ENCODE measurements around the gene RAD51B.

The RAD51B gene

GRCh38 chr14:68626386-68626785 is 806.8 kb downstream of the RAD51B start:
- Histone ChIP-seq H3K4me3 (no peak overlapping the region), H3K9ac (no peak overlapping the region), H3K27me3 (no peaks in the 10 kb centered on the region), H3K4me1 (peaks cover 58% of the 10 kb centered on the region), H3K36me3 (no peaks in the 10 kb centered on the region), H3K27ac (no peak overlapping the region), H4K20me1 (no peaks in the 10 kb centered on the region), H3K4me2 (0 out of 2 replicates have a peak overlapping the region, but pooled peaks have one; percentile 87), H3K9me3 (peaks cover 7% of the 10 kb centered on the region; the same call in 1 of the 2 replicates)
- TF ChIP-seq Cebpa-rat (IDR thresholded peaks at IDR 0.05) = no peak

DNA sequence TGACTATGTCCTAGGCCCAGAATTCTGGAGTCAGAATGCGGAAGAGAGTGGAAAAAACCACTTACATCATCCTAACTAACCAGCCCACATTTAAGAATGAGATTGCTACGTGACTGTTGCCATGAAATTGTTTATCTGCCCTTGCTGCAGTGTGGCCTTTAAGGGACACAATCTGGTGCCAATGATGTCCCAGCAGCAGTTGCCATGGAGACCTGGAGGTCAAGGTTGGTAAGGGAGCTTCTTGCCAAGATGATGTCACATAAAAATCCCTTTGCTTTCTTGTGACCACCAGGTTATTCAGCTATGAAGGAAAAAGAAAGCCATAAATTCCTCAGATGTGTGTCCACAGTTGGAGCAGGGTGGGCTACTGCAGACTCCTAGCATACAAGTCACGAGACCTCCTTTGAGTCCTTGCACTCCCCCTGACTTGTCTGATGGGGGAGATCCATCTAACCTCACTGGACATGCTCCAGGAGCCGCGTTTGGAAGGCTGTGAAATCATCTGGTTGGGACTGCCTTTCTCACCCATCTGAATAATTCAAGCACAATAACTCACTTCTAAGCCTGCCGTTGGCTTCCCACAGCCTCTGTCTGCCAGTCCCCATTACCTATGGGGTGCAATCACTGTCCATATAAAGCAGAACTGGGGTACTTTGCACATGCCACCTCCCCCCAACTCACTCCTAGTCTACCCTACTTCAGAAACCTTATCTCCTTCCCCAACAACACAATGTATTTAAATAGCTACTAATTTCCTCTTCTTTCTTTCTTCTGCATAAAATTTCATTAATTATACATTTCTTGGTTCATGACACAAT is 807.7 kb downstream of the RAD51B start:
- H3K9ac ChIP-seq = no peak overlapping the region
- no peak overlapping the region for H3K4me3 ChIP-seq
- no peaks in the 10 kb centered on the region for H3K9me3 ChIP-seq
- no peaks in the 10 kb centered on the region for H3K36me3 ChIP-seq
- H3K4me1 ChIP-seq = peaks cover 67% of the 10 kb centered on the region
- H3K4me2 ChIP-seq = peak overlapping the region; percentile 87
- H3K27me3 ChIP-seq = no peaks in the 10 kb centered on the region
- no peaks in the 10 kb centered on the region for H4K20me1 ChIP-seq
- TF ChIP-seq Cebpa-rat (IDR thresholded peaks at IDR 0.05) = no peak
- H3K27ac ChIP-seq = no peak overlapping the region

- Histone ChIP-seq H3K4me2 (peak overlapping the region; percentile 87), H3K4me1 (peaks cover 70% of the 10 kb centered on the region), H3K9ac (peak overlapping the region; percentile 45), H3K36me3 (no peaks in the 10 kb centered on the region), H3K4me3 (peak overlapping the region; percentile 50), H3K27me3 (no peaks in the 10 kb centered on the region), H3K27ac (peak overlapping the region; percentile 72), H4K20me1 (no peaks in the 10 kb centered on the region), H3K9me3 (no peaks in the 10 kb centered on the region)
- no peak for TF ChIP-seq Cebpa-rat (IDR thresholded peaks at IDR 0.05)
These were observed 808.5 kb downstream of the RAD51B start for GRCh38 chr14:68627868-68628604.

DNA sequence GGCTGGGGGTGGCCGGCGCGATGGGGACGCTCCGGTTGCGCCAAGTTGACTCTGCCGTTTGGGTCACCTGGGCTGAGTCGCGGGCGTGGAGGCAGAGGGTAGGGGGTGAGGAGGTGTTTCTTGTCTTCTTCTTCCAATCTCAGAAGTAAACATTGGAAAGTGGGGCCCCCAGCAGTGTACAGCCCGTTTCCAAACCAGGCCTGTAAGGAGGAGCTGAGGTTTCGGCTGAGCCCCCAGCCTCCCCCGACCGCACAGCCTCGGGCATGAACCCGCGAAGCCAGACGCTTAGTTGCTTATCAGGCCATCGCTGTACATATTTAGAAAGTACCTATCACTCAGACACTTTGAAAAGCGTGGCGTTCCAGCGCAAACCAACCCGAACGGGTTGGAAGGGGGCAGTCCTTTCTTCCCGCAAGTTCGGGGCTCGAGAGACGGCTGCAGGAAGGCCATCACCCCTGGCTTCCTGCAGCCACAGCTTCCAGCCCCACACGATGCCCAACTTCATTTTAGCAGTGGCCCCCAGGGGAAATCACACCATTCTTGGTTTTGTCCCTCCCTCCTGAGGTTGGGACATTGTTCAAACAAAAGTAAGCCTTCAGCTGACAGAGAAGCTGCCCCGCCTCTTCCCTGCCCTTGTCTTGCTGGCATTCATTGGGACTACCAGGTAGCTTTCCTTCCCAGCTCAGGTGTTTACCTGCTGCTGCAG is 809.2 kb downstream of the RAD51B start:
- Histone ChIP-seq H3K27me3 (no peaks in the 10 kb centered on the region), H3K4me1 (peaks cover 76% of the 10 kb centered on the region), H3K4me3 (peak overlapping the region; percentile 50), H3K9me3 (no peaks in the 10 kb centered on the region), H3K9ac (peak overlapping the region; percentile 45), H3K4me2 (peak overlapping the region; percentile 87), H3K27ac (peak overlapping the region; percentile 72), H3K36me3 (no peaks in the 10 kb centered on the region), H4K20me1 (no peaks in the 10 kb centered on the region)
- no peak for TF ChIP-seq Cebpa-rat (IDR thresholded peaks at IDR 0.05)

DNA sequence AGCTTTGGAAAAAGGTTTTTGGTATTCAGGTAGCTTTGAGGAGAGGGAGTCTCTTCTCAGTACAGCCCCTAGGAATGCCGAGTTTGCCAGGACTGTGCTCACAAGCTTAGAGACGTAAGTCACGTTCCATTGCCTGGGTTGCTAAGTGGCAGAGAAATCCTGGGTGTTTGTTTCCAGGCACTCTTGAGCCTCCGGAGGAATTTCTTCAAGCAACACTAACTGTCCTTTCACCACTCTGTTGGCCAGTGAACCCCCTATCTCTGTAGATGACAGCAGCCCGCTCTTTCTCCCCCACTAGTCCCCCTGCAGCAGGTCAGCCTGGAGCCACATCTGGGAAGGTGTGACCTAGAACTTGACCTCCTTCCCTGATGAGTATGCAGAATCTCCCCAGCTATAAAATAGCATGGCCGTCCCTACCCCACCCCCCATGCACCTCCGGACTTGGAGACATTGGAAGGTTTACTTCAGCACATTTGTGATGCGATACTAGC is 810.5 kb downstream of the RAD51B start:
- H3K27ac ChIP-seq = no peak overlapping the region
- no peaks in the 10 kb centered on the region for H3K36me3 ChIP-seq
- H3K9ac ChIP-seq = no peak overlapping the region
- H3K4me1 ChIP-seq = peaks cover 90% of the 10 kb centered on the region
- H3K9me3 ChIP-seq = no peaks in the 10 kb centered on the region
- no peak overlapping the region for H3K4me3 ChIP-seq
- H3K4me2 ChIP-seq = peak overlapping the region; percentile 87
- no peak for TF ChIP-seq Cebpa-rat (IDR thresholded peaks at IDR 0.05)
- no peaks in the 10 kb centered on the region for H4K20me1 ChIP-seq
- no peaks in the 10 kb centered on the region for H3K27me3 ChIP-seq

- no peaks in the 10 kb centered on the region for H3K27me3 ChIP-seq
- H3K4me1 ChIP-seq = peaks cover 93% of the 10 kb centered on the region
- peak overlapping the region; percentile 90 for H3K4me2 ChIP-seq
- no peak overlapping the region for H3K27ac ChIP-seq
- no peaks in the 10 kb centered on the region for H3K36me3 ChIP-seq
- H3K4me3 ChIP-seq = no peak overlapping the region
- no peak overlapping the region for H3K9ac ChIP-seq
- no peaks in the 10 kb centered on the region for H4K20me1 ChIP-seq
- H3K9me3 ChIP-seq = no peaks in the 10 kb centered on the region
- no peak for TF ChIP-seq Cebpa-rat (IDR thresholded peaks at IDR 0.05)
These were observed 811.2 kb downstream of the RAD51B start for GRCh38 chr14:68630611-68631393.

GRCh38 chr14:68631394-68632053 is 811.9 kb downstream of the RAD51B start:
- H3K36me3 ChIP-seq = no peaks in the 10 kb centered on the region
- H3K27me3 ChIP-seq = no peaks in the 10 kb centered on the region
- no peaks in the 10 kb centered on the region for H3K9me3 ChIP-seq
- peak overlapping the region; percentile 95 for H3K27ac ChIP-seq
- no peaks in the 10 kb centered on the region for H4K20me1 ChIP-seq
- peaks cover 96% of the 10 kb centered on the region for H3K4me1 ChIP-seq
- H3K4me3 ChIP-seq = no peak overlapping the region
- peak overlapping the region; percentile 90 for H3K4me2 ChIP-seq
- H3K9ac ChIP-seq = no peak overlapping the region
- TF ChIP-seq Cebpa-rat (IDR thresholded peaks at IDR 0.05) = no peak

GRCh38 chr14:68632054-68632895 is 812.7 kb downstream of the RAD51B start:
- H3K36me3 ChIP-seq = no peaks in the 10 kb centered on the region
- peak overlapping the region; percentile 78; the same call in 1 of the 2 replicates for H3K9ac ChIP-seq
- no peaks in the 10 kb centered on the region for H3K9me3 ChIP-seq
- H3K4me1 ChIP-seq = peaks cover 96% of the 10 kb centered on the region
- H3K4me2 ChIP-seq = peak overlapping the region; percentile 90
- TF ChIP-seq Cebpa-rat (IDR thresholded peaks at IDR 0.05) = no peak
- H3K27ac ChIP-seq = peak overlapping the region; percentile 95
- no peaks in the 10 kb centered on the region for H4K20me1 ChIP-seq
- no peak overlapping the region; the same call in 1 of the 2 replicates for H3K4me3 ChIP-seq
- no peaks in the 10 kb centered on the region for H3K27me3 ChIP-seq
